G401.6 (cell line): ENCODE data around the gene MIEN1.
"Not testable (repeated sequence)": the region's sequence is repeated elsewhere in the genome, so short reads cannot be mapped to it uniquely, and the experiment has no call there.

Source experiments
- FAIRE-seq: peaks from 2 replicates; lab custom pipeline; 2012; peaks lifted over from hg19 to GRCh38; lab: Jason Lieb, UNC

Gene MIEN1

GRCh38 chr17:39715375-39716072 is 14.8 kb downstream of the MIEN1 start:
- no peak for FAIRE-seq

GRCh38 chr17:39714234-39714633 is 16.1 kb downstream of the MIEN1 start:
- no peak for FAIRE-seq

- FAIRE-seq: no peak
Observed at GRCh38 chr17:39711851-39712250, 18.5 kb downstream of the MIEN1 start.

- not testable (repeated sequence) for FAIRE-seq
Observed at GRCh38 chr17:39711071-39711470, 19.3 kb downstream of the MIEN1 start.

GRCh38 chr17:39709998-39710964 is 20.1 kb downstream of the MIEN1 start:
- no peak for FAIRE-seq

GRCh38 chr17:39709319-39709997 is 20.9 kb downstream of the MIEN1 start:
- no peak for FAIRE-seq

GRCh38 chr17:39706921-39707337 is 23.4 kb downstream of the MIEN1 start:
- FAIRE-seq: no peak

- FAIRE-seq: no peak
Observed at GRCh38 chr17:39706383-39706782, 23.9 kb downstream of the MIEN1 start.

- FAIRE-seq: no peak
Observed at GRCh38 chr17:39705786-39706348, 24.5 kb downstream of the MIEN1 start.

GRCh38 chr17:39704821-39705551 is 25.3 kb downstream of the MIEN1 start:
- FAIRE-seq: no peak

- no peak for FAIRE-seq
Observed at GRCh38 chr17:39703913-39704312, 26.4 kb downstream of the MIEN1 start.

- no peak for FAIRE-seq
Observed at GRCh38 chr17:39702901-39703893, 27.1 kb downstream of the MIEN1 start.

- FAIRE-seq: no peak
Observed at GRCh38 chr17:39701784-39702422, 28.4 kb downstream of the MIEN1 start.

GRCh38 chr17:39701012-39701783 is 29.1 kb downstream of the MIEN1 start:
- no peak for FAIRE-seq

GRCh38 chr17:39700148-39700987 is 30.0 kb downstream of the MIEN1 start:
- FAIRE-seq: no peak

GRCh38 chr17:39699818-39700147 is 30.5 kb downstream of the MIEN1 start, which contains the start of gene ERBB2:
ERBB2 (plus strand) TSS chr17:39700064; CDS start chr17:39700239, 175 bp downstream.
- FAIRE-seq: peak; percentile 96

- FAIRE-seq: not testable (repeated sequence)
Observed at GRCh38 chr17:39699157-39699817, 31.0 kb downstream of the MIEN1 start.

- FAIRE-seq: no peak
Observed at GRCh38 chr17:39697961-39698360, 32.4 kb downstream of the MIEN1 start.
